WTC11 (cell line): ENCODE measurements around the gene LYSMD3. TPM values are rescaled to one million over a fixed set of nuclear protein-coding genes. Genes with fewer than 3 reads are reported as not detected.

Source experiments
- ATAC-seq: fragments of 200-7000 bp; cut with Tn5 transposase; 2 replicates; pipeline ENCODE4 v1.10.0; 2021; ENCODE audit warnings: mild to moderate bottlenecking, moderate library complexity
- CTCF ChIA-PET: fragments of 300-600 bp; sonication (Branson Sonifier 250); formaldehyde crosslinking; loops from one replicate; lab custom pipeline; 2021; ENCODE audit warnings: antibody characterized with exemption; lab: Charles Lee
- POLR2A ChIA-PET: fragments of 350-600 bp; sonication (Branson Sonifier 250); formaldehyde crosslinking; loops from one replicate; lab custom pipeline; 2021; ENCODE audit warnings: antibody characterized with exemption; lab: Charles Lee
- DNase-seq: peaks from one replicate; pipeline ENCODE4 v3.0.0; 2021; ENCODE audit warnings: low spot score
- H3K27ac Mint-ChIP-seq: 2 replicates; pipeline ENCODE4 v1.8.0; 2021; ENCODE audit warnings: mixed read lengths
- H3K27me3 Mint-ChIP-seq: 2 replicates; pipeline ENCODE4 v1.8.0; 2021; ENCODE audit warnings: low read depth, mild to moderate bottlenecking, moderate library complexity, mixed read lengths
- H3K36me3 Mint-ChIP-seq: 2 replicates; pipeline ENCODE4 v1.8.0; 2021; ENCODE audit warnings: mixed read lengths
- H3K4me1 Mint-ChIP-seq: 2 replicates; pipeline ENCODE4 v1.8.0; 2022; ENCODE audit warnings: mixed read lengths
- H3K4me3 Mint-ChIP-seq: 2 replicates; pipeline ENCODE4 v1.8.0; 2021; ENCODE audit warnings: mild to moderate bottlenecking, moderate library complexity, mixed read lengths
- H3K9me3 Mint-ChIP-seq: 2 replicates; pipeline ENCODE4 v1.8.0; 2021; ENCODE audit warnings: mixed read lengths
- EMX1 ChIP-seq: fragments of 250-450 bp; sonication (Bioruptor Pico); IDR thresholded peaks from 2 replicates; pipeline ENCODE4 v1.8.0; 2021; ENCODE audit warnings: mild to moderate bottlenecking
- ESRRA ChIP-seq: sonication (generic); formaldehyde crosslinking; IDR thresholded peaks from 2 replicates; pipeline ENCODE4 v1.8.1; 2022; ENCODE audit warnings: mild to moderate bottlenecking, missing genetic modification reagents, borderline replicate concordance
- GABPB1 ChIP-seq: sonication (generic); formaldehyde crosslinking; IDR thresholded peaks from 2 replicates; pipeline ENCODE4 v1.8.1; 2023; ENCODE audit warnings: mild to moderate bottlenecking, missing genetic modification reagents
- IRF2 ChIP-seq: sonication (generic); formaldehyde crosslinking; IDR thresholded peaks from 2 replicates; pipeline ENCODE4 v1.8.0; 2022; ENCODE audit warnings: low read depth, missing genetic modification reagents, borderline replicate concordance
- JUN ChIP-seq: sonication (generic); formaldehyde crosslinking; IDR thresholded peaks from 2 replicates; pipeline ENCODE4 v1.8.0; 2023; ENCODE audit warnings: mild to moderate bottlenecking, missing genetic modification reagents
- KAT7 ChIP-seq: sonication (generic); formaldehyde crosslinking; IDR thresholded peaks from 2 replicates; pipeline ENCODE4 v1.8.1; 2023; ENCODE audit warnings: missing genetic modification reagents, mild to moderate bottlenecking, borderline replicate concordance
- MXD4 ChIP-seq: fragments of 250-450 bp; sonication (Bioruptor Pico); IDR thresholded peaks from 2 replicates; pipeline ENCODE4 v1.8.0; 2021; ENCODE audit warnings: mild to moderate bottlenecking, moderate library complexity, borderline replicate concordance
- MYBL2 ChIP-seq: sonication (generic); formaldehyde crosslinking; IDR thresholded peaks from 2 replicates; pipeline ENCODE4 v1.8.1; 2023; ENCODE audit warnings: mild to moderate bottlenecking, moderate library complexity, missing genetic modification reagents
- NR3C1 ChIP-seq: sonication (generic); formaldehyde crosslinking; conservative IDR thresholded peaks from 2 replicates; pipeline ENCODE4 v1.8.1; 2023; ENCODE audit warnings: low read depth, mild to moderate bottlenecking, missing genetic modification reagents
- PRRX2 ChIP-seq: fragments of 250-450 bp; sonication (Bioruptor Pico); IDR thresholded peaks from 2 replicates; pipeline ENCODE4 v1.8.0; 2021; ENCODE audit warnings: mild to moderate bottlenecking
- STAT6 ChIP-seq: sonication (generic); formaldehyde crosslinking; conservative IDR thresholded peaks from 2 replicates; pipeline ENCODE4 v1.8.1; 2023; ENCODE audit warnings: mild to moderate bottlenecking, low read depth, missing genetic modification reagents, moderate library complexity
- TCF7 ChIP-seq: sonication (generic); formaldehyde crosslinking; IDR thresholded peaks from 2 replicates; pipeline ENCODE4 v1.8.0; 2022; ENCODE audit warnings: mild to moderate bottlenecking, low read depth, missing genetic modification reagents, moderate library complexity
- TEAD1 ChIP-seq: sonication (generic); formaldehyde crosslinking; IDR thresholded peaks from 2 replicates; pipeline ENCODE4 v1.8.0; 2022; ENCODE audit warnings: mild to moderate bottlenecking, missing genetic modification reagents
- USF2 ChIP-seq: sonication (generic); formaldehyde crosslinking; IDR thresholded peaks from 2 replicates; pipeline ENCODE4 v1.8.1; 2023; ENCODE audit warnings: mild to moderate bottlenecking, missing genetic modification reagents, moderate library complexity
- ZNF121 ChIP-seq: sonication (generic); formaldehyde crosslinking; IDR thresholded peaks from 2 replicates; pipeline ENCODE4 v1.8.0; 2023; ENCODE audit warnings: missing genetic modification reagents
- ZNF138 ChIP-seq: sonication (generic); formaldehyde crosslinking; conservative IDR thresholded peaks from 2 replicates; pipeline ENCODE4 v1.8.1; 2022; ENCODE audit warnings: mild to moderate bottlenecking, moderate library complexity, missing genetic modification reagents
- ZNF416 ChIP-seq: fragments of 250-450 bp; sonication (Bioruptor Pico); IDR thresholded peaks from 2 replicates; pipeline ENCODE4 v1.9.0; 2021; ENCODE audit warnings: mild to moderate bottlenecking, inconsistent platforms
- ZNF532 ChIP-seq: fragments of 250-450 bp; sonication (Bioruptor Pico); IDR thresholded peaks from 2 replicates; pipeline ENCODE4 v1.9.0; 2021; ENCODE audit warnings: mild to moderate bottlenecking, borderline replicate concordance
- total RNA-seq: library from RNA; stranded (reverse); gene quantifications from 3 replicates; pipeline ENCODE4 v1.2.3, GENCODE V29; 2021
- TF ChIP-seq, protein P1 (sequence below): sonication (generic); formaldehyde crosslinking; IDR thresholded peaks from 2 replicates; pipeline ENCODE4 v1.8.0; 2022; ENCODE audit warnings: mild to moderate bottlenecking, missing genetic modification reagents
- TF ChIP-seq, protein P2 (sequence below): fragments of 250-450 bp; sonication (Bioruptor Pico); IDR thresholded peaks from 2 replicates; pipeline ENCODE4 v1.9.0; 2021; ENCODE audit warnings: mild to moderate bottlenecking
- TF ChIP-seq, protein P3 (sequence below): fragments of 250-450 bp; sonication (Bioruptor Pico); IDR thresholded peaks from 2 replicates; pipeline ENCODE4 v1.9.0; 2021; ENCODE audit warnings: mild to moderate bottlenecking

The LYSMD3 gene
- total RNA-seq, 1 experiment from 2014 or later, result 15.8 TPM

- DNase-seq (no peak), ATAC-seq (no peak)
- Mint-ChIP-seq H3K27ac (no peak overlapping the region), H3K4me3 (no peak overlapping the region)
- TF ChIP-seq USF2 (CRISPR knock-in tag), result no peak
- TF ChIP-seq, protein P1, sequence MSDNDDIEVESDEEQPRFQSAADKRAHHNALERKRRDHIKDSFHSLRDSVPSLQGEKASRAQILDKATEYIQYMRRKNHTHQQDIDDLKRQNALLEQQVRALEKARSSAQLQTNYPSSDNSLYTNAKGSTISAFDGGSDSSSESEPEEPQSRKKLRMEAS (CRISPR knock-in tag), result no peak
- no peak for TF ChIP-seq PRRX2 (CRISPR knock-in tag)
- TF ChIP-seq ZNF532, result no peak
- no peak for TF ChIP-seq EMX1 (CRISPR knock-in tag)
- no peak for TF ChIP-seq ZNF138 (CRISPR knock-in tag)
- TF ChIP-seq, protein P2, sequence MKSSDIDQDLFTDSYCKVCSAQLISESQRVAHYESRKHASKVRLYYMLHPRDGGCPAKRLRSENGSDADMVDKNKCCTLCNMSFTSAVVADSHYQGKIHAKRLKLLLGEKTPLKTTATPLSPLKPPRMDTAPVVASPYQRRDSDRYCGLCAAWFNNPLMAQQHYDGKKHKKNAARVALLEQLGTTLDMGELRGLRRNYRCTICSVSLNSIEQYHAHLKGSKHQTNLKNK (CRISPR knock-in tag), result no peak
- TF ChIP-seq TEAD1 (CRISPR knock-in tag), result no peak
- TF ChIP-seq MYBL2, result no peak
- TF ChIP-seq ZNF416 (CRISPR knock-in tag), result no peak
- TF ChIP-seq, all 79 proteins: peak for 0
- H3K4me1 Mint-ChIP-seq, result peaks cover 49% of the 10 kb centered on the region
- ChIA-PET POLR2A (no interaction called here), CTCF (no interaction called here)
- H3K36me3 Mint-ChIP-seq, result no peaks in the 10 kb centered on the region
- no peaks in the 10 kb centered on the region for H3K27me3 Mint-ChIP-seq
- peaks cover 6% of the 10 kb centered on the region; the same call in 1 of the 2 replicates for H3K9me3 Mint-ChIP-seq
Observed at GRCh38 chr5:90549223-90549622, 19.8 kb upstream of the LYSMD3 start.

GRCh38 chr5:90548069-90548593, 18.7 kb upstream of the LYSMD3 start:
- ChIA-PET POLR2A (no interaction called here), CTCF (no interaction called here)
- TF ChIP-seq MXD4 (CRISPR knock-in tag) (no peak), TCF7 (no peak), JUN (CRISPR knock-in tag) (no peak), STAT6 (no peak), IRF2 (CRISPR knock-in tag) (no peak), ESRRA (CRISPR knock-in tag) (no peak), NR3C1 (no peak), KAT7 (CRISPR knock-in tag) (no peak), GABPB1 (CRISPR knock-in tag) (no peak), ZNF121 (CRISPR knock-in tag) (no peak)
- TF ChIP-seq, protein P2 (CRISPR knock-in tag), result no peak
- TF ChIP-seq, protein P3, sequence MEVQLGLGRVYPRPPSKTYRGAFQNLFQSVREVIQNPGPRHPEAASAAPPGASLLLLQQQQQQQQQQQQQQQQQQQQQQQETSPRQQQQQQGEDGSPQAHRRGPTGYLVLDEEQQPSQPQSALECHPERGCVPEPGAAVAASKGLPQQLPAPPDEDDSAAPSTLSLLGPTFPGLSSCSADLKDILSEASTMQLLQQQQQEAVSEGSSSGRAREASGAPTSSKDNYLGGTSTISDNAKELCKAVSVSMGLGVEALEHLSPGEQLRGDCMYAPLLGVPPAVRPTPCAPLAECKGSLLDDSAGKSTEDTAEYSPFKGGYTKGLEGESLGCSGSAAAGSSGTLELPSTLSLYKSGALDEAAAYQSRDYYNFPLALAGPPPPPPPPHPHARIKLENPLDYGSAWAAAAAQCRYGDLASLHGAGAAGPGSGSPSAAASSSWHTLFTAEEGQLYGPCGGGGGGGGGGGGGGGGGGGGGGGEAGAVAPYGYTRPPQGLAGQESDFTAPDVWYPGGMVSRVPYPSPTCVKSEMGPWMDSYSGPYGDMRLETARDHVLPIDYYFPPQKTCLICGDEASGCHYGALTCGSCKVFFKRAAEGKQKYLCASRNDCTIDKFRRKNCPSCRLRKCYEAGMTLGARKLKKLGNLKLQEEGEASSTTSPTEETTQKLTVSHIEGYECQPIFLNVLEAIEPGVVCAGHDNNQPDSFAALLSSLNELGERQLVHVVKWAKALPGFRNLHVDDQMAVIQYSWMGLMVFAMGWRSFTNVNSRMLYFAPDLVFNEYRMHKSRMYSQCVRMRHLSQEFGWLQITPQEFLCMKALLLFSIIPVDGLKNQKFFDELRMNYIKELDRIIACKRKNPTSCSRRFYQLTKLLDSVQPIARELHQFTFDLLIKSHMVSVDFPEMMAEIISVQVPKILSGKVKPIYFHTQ (CRISPR knock-in tag), result no peak
- H3K4me1 Mint-ChIP-seq, result peaks cover 51% of the 10 kb centered on the region
- no peaks in the 10 kb centered on the region for H3K27me3 Mint-ChIP-seq
- H3K9me3 Mint-ChIP-seq, result peaks cover 6% of the 10 kb centered on the region; the same call in 1 of the 2 replicates
- H3K4me3 Mint-ChIP-seq, result no peak overlapping the region
- H3K36me3 Mint-ChIP-seq, result no peaks in the 10 kb centered on the region
- ATAC-seq (peak; percentile 56; the same call in 1 of the 2 replicates), DNase-seq (no peak)
- no peak overlapping the region for H3K27ac Mint-ChIP-seq
